ENCODE data around the gene CTIF.
"Not testable (repeated sequence)": the region's sequence is repeated elsewhere in the genome, so short reads cannot be mapped to it uniquely, and the experiment has no call there.

The CTIF gene

DNA sequence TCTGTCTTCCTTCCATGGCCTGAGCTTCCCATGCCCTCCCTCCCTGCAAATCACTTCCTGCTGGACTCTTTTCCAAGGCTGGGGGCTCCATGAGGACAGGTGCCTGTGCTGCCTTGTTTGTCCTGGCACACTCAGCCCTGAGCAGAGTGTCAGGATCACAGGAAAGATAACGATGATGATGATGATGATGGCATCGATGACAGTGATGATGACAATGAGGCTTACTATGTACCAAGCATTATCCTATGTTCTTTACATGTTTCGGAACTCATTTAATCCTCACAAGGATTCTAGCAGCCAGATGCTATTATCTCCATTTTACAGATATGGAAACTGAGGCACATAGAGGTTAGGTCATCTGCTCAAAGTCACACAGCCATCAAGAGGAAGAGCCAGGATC is 170.0 kb downstream of the CTIF start:
- no peak for DNase-seq (ENCODE audit: low spot score)

GRCh38 chr18:48709371-48710062 is 170.7 kb downstream of the CTIF start:
- DNase-seq (ENCODE audit: low spot score): no peak

DNA sequence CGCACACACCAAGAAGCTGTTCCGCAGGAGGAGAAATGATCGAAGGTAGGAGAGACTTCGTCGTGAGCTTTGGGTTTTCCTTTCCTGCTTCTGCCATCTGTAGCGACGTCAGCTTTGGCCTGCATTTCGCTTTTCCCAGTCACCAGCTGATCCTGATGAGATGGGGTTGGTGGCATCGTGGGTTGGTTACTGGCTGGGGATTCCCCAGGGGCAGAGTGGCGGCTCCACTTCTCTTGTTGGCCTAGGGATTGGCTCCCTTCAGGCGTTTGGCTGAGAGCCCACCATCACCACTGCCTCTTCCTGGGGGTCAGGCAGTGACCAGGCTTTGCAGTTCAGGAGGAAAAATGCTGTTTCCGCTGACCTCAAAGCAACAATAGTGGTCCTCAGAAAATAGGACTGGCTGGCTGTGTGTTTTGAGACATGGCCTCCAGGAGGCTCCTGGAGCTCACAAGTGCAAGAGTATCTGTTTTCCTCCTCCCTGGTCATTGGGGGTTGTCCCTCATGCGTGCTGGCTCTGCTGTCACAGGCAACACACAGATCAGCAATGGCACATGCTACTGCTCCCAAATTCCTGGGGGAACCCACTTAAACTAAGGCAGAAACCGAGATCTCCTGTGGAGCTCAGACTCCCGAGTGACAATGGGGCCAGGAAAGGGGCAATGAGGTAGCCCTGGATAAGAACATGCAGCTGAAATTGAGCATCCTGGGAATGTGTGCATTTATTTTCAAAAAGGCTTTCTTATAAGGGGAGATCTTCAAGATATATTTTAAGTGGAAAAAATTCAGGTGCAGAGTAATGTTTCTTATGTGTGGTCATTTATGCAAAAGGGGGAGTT is 173.0 kb downstream of the CTIF start:
- DNase-seq (ENCODE audit: low spot score): peak; percentile 47

DNA sequence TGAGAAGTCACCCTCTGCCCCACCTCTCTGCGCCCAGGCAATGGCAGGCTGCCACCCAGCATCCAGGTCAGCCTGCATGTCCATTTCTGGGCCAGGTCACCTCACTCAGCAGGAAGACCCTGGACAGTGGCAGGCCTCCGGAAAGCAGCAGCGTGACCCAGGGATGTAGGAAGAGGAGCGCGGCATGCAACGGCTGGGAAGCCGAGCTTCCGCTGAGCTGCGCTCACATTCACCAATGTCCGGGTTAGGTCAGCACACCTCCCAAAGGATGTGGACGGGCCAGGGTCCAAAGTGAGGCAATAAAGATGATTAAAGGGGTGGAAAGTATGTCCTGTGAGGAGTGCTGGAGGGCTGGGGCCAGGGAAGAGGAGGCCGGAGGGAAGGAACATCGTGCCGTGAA is 174.5 kb downstream of the CTIF start:
- no peak for DNase-seq (ENCODE audit: low spot score)

- no peak for DNase-seq (ENCODE audit: low spot score)
Observed at GRCh38 chr18:48714873-48715272, 176.0 kb downstream of the CTIF start.

- peak; percentile 36 for DNase-seq (ENCODE audit: low spot score)
Observed at GRCh38 chr18:48715711-48716361, 177.0 kb downstream of the CTIF start.

DNA sequence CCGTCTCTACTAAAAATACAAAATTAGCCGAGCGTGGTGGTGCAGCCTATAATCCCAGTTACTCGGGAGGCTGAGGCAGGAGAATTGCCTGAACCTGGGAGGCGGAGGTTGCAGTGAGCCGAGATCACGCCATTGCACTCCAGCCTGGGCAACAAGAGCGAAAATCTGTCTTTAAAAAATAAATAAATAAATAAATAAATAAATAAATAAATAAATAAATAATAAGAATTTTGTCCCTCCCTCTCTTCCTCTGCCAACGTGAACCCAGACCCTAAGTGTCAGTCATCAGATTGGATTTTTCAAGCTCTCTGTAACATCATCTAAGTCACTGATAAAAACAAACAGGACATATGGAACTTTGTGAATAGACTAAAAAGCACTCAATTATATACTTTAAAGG is 178.4 kb downstream of the CTIF start:
- not testable (repeated sequence) for DNase-seq (ENCODE audit: low spot score)

- DNase-seq (ENCODE audit: low spot score): no peak
Observed at GRCh38 chr18:48718251-48718959, 179.6 kb downstream of the CTIF start.

DNA sequence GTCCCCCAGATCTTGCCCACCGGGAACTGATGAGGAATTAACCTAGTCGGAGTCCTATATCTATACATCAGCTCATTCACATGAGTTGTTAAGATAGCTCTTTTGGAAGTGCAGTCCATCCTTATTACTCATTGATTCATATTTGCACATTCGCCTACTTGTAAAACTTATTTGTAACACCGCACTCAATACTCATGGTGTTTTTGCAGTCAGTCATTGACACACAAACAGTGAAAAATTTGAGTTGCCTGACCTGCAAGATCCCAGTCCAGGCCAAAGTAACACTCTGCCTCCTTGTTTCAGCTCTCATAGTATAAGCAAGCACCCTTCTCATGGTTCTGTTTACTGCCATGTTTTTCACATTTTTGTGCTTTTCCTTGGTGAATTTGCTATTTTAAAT is 180.6 kb downstream of the CTIF start:
- no peak for DNase-seq (ENCODE audit: low spot score)

DNA sequence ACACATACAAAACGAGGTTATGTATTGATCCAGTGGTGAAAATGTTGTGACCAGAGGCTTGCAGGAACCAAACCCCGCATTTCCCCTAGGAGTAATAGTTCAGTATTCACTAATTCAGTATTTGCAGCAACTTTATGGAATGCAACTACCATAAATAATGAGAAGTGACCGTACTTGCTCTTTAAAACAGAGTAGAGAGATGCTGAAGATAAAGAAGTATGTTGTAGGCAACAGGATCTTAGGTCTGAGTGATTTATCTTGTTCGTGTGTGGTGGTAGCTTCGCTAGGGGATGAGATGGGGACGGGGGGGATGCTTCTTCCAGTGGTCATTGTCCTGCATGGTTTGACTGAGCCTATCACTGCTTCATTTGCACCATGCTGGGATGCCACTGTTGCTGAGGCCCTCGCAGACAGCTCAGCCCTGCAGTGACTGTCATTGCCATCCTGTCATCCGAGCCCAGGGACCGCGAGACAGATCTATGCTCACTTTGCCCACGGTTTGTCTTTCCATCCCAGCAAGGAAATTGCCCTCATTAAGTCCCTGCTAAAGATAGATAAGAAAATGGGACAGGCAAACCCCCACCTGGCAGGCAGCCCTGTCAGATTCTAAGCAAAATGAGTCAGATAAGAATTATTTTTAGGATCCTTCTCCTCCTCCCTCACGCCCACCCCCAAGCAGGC is 181.3 kb downstream of the CTIF start:
- DNase-seq (ENCODE audit: low spot score): no peak

DNA sequence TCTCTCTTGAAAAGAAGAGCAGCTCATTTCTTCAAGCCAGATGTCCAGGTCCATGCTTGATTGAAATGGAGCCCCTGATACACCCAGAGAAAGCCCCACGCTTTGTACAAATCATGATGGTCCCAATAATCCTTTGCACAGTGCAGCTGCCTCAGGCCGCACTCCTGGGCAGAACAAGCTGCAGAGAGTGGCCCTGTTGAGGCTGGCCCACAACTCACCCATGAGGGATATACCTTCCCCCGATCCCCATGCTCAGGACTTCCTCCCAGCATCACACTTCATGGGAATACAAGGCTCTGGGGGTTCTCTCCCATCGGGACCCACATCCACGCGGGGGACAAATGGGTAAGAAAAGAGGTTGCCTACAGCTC is 181.8 kb downstream of the CTIF start:
- no peak for DNase-seq (ENCODE audit: low spot score)

GRCh38 chr18:48721312-48721711 is 182.5 kb downstream of the CTIF start:
- no peak for DNase-seq (ENCODE audit: low spot score)

- no peak for DNase-seq (ENCODE audit: low spot score)
Observed at GRCh38 chr18:48723016-48723415, 184.2 kb downstream of the CTIF start.

DNA sequence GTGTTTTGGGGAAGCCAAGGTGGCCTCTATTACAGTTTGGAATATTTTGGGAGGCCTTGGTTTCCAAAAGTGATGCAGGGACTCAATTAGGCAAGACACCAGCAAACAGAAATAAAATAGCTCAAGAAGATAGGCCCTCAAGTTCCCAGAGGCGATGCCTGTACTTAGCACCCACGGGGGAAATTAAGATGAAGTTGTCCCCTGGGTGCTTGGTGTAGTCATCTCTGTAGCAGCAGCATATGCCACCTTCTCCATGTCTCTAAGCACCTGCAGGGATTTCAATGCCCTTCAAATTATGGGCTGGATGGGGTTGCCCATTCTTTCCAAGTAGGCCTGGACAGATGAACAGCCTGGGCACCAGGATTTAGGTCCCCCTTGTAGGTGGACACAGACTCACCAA is 185.0 kb downstream of the CTIF start:
- DNase-seq (ENCODE audit: low spot score): peak; percentile 13

DNA sequence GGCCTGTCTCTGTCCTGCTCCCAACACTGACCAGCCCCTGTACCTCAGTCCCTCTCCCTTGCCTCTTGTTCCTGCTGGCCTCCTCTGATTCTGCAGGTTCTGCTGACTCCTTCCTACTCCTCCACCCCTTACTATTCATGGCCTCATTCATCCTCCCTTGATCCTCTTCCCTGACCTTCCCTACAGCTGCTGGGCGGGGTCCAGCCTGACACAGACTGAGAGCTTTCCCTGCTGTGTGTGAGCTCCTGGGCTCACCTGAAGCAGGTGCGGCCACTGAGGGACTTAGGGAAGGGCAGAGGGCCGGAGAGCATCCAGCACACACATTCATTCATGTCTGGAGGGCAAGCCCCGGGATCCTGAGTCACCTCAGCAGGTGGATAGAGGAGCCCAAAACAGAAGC is 185.6 kb downstream of the CTIF start:
- no peak for DNase-seq (ENCODE audit: low spot score)

DNA sequence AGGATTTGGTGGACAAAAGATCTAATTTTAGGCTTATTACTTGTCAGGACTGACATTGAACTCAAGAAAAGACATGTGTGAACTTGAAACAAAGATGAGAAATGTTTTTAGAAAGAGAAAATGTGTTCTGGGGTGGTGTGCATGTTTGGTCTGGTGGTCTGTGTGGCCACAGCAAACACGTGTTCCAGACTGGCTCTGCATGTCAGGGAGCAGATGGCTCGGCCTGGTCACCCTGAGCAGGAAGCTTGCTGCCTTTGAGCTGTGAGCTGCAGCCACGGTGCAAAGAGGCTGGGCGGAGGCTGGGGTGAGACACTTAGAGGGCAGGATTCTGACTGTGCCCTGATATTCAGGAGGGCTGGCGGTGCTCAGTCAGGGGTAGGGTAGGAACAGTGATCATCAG is 186.1 kb downstream of the CTIF start:
- DNase-seq (ENCODE audit: low spot score): no peak

DNA sequence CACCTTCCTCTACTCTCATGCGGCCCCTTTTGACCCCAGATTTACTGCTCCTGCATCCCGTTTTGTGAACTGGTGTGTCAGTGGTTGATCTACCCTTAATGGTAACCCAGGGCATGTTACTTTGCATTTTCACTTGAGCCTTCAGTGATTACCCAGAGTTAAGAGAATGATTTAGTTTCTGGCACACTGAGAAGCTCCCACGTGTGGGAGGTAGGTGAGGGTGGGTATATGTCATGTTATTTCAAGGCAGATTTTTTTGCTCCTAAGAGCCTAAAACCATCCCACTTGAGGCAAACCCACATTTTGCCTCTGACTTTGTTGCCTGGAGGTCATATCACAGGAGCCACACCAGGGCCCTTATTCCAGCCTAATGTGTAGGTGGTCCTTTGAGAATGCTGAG is 186.7 kb downstream of the CTIF start:
- no peak for DNase-seq (ENCODE audit: low spot score)

- no peak for DNase-seq (ENCODE audit: low spot score)
Observed at GRCh38 chr18:48727681-48728080, 188.8 kb downstream of the CTIF start.

DNA sequence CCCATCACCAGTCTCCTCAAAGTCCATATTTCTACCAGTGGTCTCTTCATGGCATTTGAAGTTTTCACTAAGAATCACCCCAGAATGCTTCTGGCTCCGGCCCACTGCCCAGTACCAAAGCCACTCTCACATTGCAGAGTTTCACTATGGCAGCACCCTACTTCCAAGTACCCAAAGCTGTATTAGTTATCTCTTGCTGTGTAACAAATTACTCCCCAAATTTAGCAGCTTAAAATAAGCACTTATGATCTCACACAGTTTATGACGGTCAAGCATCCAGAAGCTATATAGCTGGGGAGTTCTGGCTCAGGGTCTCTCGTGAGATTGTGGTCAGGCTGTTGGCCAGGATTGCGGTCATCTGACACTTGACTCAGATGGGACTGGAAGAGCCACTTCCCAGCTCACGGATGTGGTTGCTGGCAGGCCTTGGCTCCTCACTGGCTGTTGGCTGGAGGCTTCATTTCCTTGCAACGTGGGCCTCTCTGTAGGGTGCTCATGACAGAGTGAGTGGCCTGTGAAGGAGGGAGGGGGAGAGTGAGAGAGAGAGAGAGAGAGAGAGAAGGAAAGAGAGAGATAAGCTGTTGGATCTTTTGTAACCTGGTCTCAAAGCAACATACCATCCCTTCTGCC is 189.5 kb downstream of the CTIF start:
- DNase-seq (ENCODE audit: low spot score): no peak

DNA sequence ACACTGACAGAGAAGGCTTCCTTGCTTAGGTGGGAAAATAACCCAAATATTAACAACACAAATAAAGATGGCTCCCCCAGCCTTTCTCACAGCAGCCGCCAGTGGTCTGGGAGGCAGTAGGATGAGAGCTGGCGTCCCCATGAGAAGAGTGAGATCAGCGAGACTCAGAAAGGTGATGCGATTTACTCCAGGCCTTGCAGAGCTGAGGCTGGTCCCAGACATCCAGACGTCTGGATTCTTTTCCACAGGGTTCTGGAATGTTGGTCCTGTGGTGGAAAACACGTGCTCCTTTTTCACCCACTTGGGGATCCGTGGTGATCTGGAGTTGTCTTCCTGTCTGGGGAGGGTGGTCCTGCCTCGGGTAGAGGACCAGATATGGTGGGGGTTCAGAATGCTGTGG is 190.6 kb downstream of the CTIF start:
- DNase-seq (ENCODE audit: low spot score): no peak

DNA sequence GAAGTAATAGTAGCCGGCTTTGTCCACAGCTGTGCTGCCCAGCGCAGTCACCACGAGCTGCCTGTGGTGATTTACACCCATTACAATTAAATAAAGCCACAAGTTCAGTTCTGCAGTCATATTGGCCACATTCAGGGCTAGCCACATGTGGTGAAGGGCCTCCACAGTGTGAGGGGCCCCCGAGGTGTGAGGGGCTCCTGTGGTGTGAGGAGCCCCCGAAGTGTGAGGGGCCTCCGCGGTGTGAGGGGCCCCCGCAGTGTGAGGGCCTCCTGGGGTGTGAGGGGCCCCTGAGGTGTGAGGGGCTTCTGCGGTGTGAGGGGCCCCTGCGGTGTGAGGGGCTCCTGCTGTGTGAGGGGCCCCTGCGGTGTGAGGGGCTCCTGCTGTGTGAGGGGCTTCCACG is 191.2 kb downstream of the CTIF start:
- no peak for DNase-seq (ENCODE audit: low spot score)
